A673 (cell line): ENCODE data around the gene RGS16. TPM values are rescaled to one million over a fixed set of nuclear protein-coding genes. Genes with fewer than 3 reads are reported as not detected.

Experiments
- BruUV-seq: library from RNA; stranded (reverse); fragments of 400-500 nt; replicated peaks from 2 replicates; lab custom pipeline; 2021; lab: Mats Ljungman, UMichigan
- CTCF ChIA-PET: fragments of 300-600 bp; sonication (Branson Sonifier 250); formaldehyde crosslinking; loops from one replicate; lab custom pipeline; 2022; ENCODE audit warnings: antibody characterized with exemption; lab: Charles Lee
- POLR2A ChIA-PET: fragments of 300-600 bp; sonication (Branson Sonifier 250); formaldehyde crosslinking; loops from one replicate; lab custom pipeline; 2022; ENCODE audit warnings: antibody characterized with exemption; ENCODE audit not compliant: low non-redundant PET; lab: Charles Lee
- DNase-seq: peaks from one replicate; pipeline ENCODE4 v3.0.0-alpha.2; 2015; ENCODE audit warnings: low spot score
- H3K27ac ChIP-seq: fragments of 200-600 bp; sonication (generic); 2 replicates; pipeline ENCODE4 v1.5.1; 2016; ENCODE audit warnings: mixed run types, low read depth, mild to moderate bottlenecking, mixed read lengths, antibody characterized with exemption, low read length; ENCODE audit not compliant: poor library complexity, severe bottlenecking
- H3K27me3 ChIP-seq: fragments of 200-600 bp; sonication (generic); replicated peaks from 2 replicates; pipeline ENCODE4 v1.6.1; 2017; ENCODE audit warnings: mixed run types, low read depth, mild to moderate bottlenecking, mixed read lengths, antibody characterized with exemption, low read length; ENCODE audit not compliant: insufficient read depth, poor library complexity
- H3K36me3 ChIP-seq: fragments of 200-600 bp; sonication (generic); 2 replicates; pipeline ENCODE4 v1.6.1; 2016; ENCODE audit warnings: mixed run types, mild to moderate bottlenecking, mixed read lengths, antibody characterized with exemption, low read length; ENCODE audit not compliant: insufficient read depth, poor library complexity, severe bottlenecking
- H3K4me1 ChIP-seq: fragments of 200-600 bp; sonication (generic); 2 replicates; pipeline ENCODE4 v1.6.1; 2017; ENCODE audit warnings: mixed run types, mild to moderate bottlenecking, mixed read lengths, antibody characterized with exemption, low read length; ENCODE audit not compliant: insufficient read depth, poor library complexity, severe bottlenecking
- H3K4me3 ChIP-seq: fragments of 200-600 bp; sonication (generic); 2 replicates; pipeline ENCODE4 v1.5.1; 2016; ENCODE audit warnings: low read depth, mixed run types, mild to moderate bottlenecking, mixed read lengths, low read length; ENCODE audit not compliant: poor library complexity, severe bottlenecking
- H3K9me3 ChIP-seq: fragments of 200-600 bp; sonication (generic); 2 replicates; pipeline ENCODE4 v1.6.1; 2016; ENCODE audit warnings: mixed run types, low read depth, mild to moderate bottlenecking, mixed read lengths, antibody characterized with exemption, low read length; ENCODE audit not compliant: poor library complexity, severe bottlenecking
- CTCF ChIP-seq: fragments of 300-800, 200-600 bp; sonication (generic); conservative IDR thresholded peaks from 2 replicates; pipeline ENCODE4 v1.5.1; 2017; ENCODE audit warnings: low read depth, mild to moderate bottlenecking, antibody characterized with exemption, low read length, moderate library complexity, mixed read lengths
- EZH2 ChIP-seq: fragments of 200-600 bp; sonication (generic); IDR thresholded peaks from 2 replicates; pipeline ENCODE4 v1.6.1; 2017; ENCODE audit warnings: borderline replicate concordance, low read depth, mild to moderate bottlenecking, mixed read lengths, antibody characterized with exemption, low read length; ENCODE audit not compliant: poor library complexity, severe bottlenecking
- intact Hi-C: fragments of 100-400 bp; cut with micrococcal nuclease; formaldehyde crosslinking; loops from one replicate; pipeline ENCODE4 v1.10.0; 2022; ENCODE audit not compliant: unreplicated experiment
- total RNA-seq: library from RNA; stranded (reverse); gene quantifications from 2 replicates; pipeline ENCODE4 v1.2.3, GENCODE V29; 2021

Gene RGS16
- total RNA-seq, 1 experiment from 2014 or later: 22.1 TPM

- intact Hi-C loops: no loop called here
- Histone ChIP-seq H3K4me1 (peaks cover 22% of the 10 kb centered on the region), H3K36me3 (no peaks in the 10 kb centered on the region), H3K4me3 (no peak overlapping the region), H3K9me3 (no peaks in the 10 kb centered on the region), H3K27ac (peak overlapping the region; percentile 1), H3K27me3 (no peaks in the 10 kb centered on the region)
- CTCF ChIA-PET: interaction anchor here (0.6 kb wide), 1 partner anchor 31 kb away, joined by 3 read pairs; no protein-coding TSS in a partner anchor
- no TSS peak for BruUV-seq
- POLR2A ChIA-PET: no interaction called here
- TF ChIP-seq EZH2: no peak
- no peak for TF ChIP-seq CTCF
- DNase-seq: no peak
These were observed 20.4 kb upstream of the RGS16 start for GRCh38 chr1:182624577-182624976.

GRCh38 chr1:182622901-182623528 is 18.8 kb upstream of the RGS16 start:
- H3K27me3 ChIP-seq: no peaks in the 10 kb centered on the region
- TF ChIP-seq CTCF: no peak
- TF ChIP-seq EZH2: no peak
- no peaks in the 10 kb centered on the region for H3K9me3 ChIP-seq
- CTCF ChIA-PET: no interaction called here
- H3K27ac ChIP-seq: no peak overlapping the region
- DNase-seq: no peak
- intact Hi-C loops: no loop called here
- POLR2A ChIA-PET: no interaction called here
- H3K36me3 ChIP-seq: no peaks in the 10 kb centered on the region
- BruUV-seq: no TSS peak
- H3K4me1 ChIP-seq: peaks cover 31% of the 10 kb centered on the region
- H3K4me3 ChIP-seq: no peak overlapping the region

GRCh38 chr1:182621906-182622305 is 17.7 kb upstream of the RGS16 start:
- Histone ChIP-seq H3K4me1 (peaks cover 42% of the 10 kb centered on the region), H3K4me3 (no peak overlapping the region), H3K36me3 (no peaks in the 10 kb centered on the region), H3K27me3 (no peaks in the 10 kb centered on the region), H3K9me3 (no peaks in the 10 kb centered on the region), H3K27ac (no peak overlapping the region)
- TF ChIP-seq CTCF (no peak), EZH2 (no peak)
- no TSS peak for BruUV-seq
- ChIA-PET POLR2A (no interaction called here), CTCF (no interaction called here)
- intact Hi-C loops: no loop called here
- no peak for DNase-seq
